H1 (cell line): ENCODE results near the gene UBE2M. TPM values are rescaled to one million over a fixed set of nuclear protein-coding genes. Genes with fewer than 3 reads are reported as not detected.
"Not testable (repeated sequence)": the region's sequence is repeated elsewhere in the genome, so short reads cannot be mapped to it uniquely, and the experiment has no call there.

Experiments used
- CTCF ChIA-PET: fragments of 300-600 bp; sonication (Branson Sonifier 250); formaldehyde crosslinking; loops from one replicate; lab custom pipeline; 2021; ENCODE audit not compliant: partially characterized antibody; lab: Charles Lee
- POLR2A ChIA-PET: fragments of 300-600 bp; sonication (Branson Sonifier 250); formaldehyde crosslinking; loops from one replicate; lab custom pipeline; 2021; ENCODE audit warnings: inconsistent platforms; ENCODE audit not compliant: partially characterized antibody; lab: Charles Lee
- DNase-seq, 2 experiments: peaks; one replicate each; pipeline versions ENCODE4 v3.0.0 to v3.0.0-alpha.2; 2010 to 2022; ENCODE audit warnings: low spot score in 2 of 2, low read depth in 1 of 2, mixed read lengths in 1 of 2
- FAIRE-seq: peaks from 2 replicates; lab custom pipeline; 2011; peaks lifted over from hg19 to GRCh38; lab: Jason Lieb, UNC
- H2AFZ ChIP-seq: 2 replicates; pipeline ENCODE4 v1.8.1; 2012; ENCODE audit warnings: low read length, inconsistent platforms
- H2AK5ac ChIP-seq: 2 replicates; pipeline ENCODE4 v1.6.1; 2013; ENCODE audit warnings: low read depth, low read length
- H2BK120ac ChIP-seq: replicated peaks from 2 replicates; pipeline ENCODE3; 2013; ENCODE audit warnings: low read depth, low read length, inconsistent platforms
- H2BK12ac ChIP-seq: 2 replicates; pipeline ENCODE4 v1.6.1; 2013; ENCODE audit warnings: low read depth, low read length
- H2BK15ac ChIP-seq: 2 replicates; pipeline ENCODE4 v1.6.1; 2013; ENCODE audit warnings: low read length
- H2BK20ac ChIP-seq: 2 replicates; pipeline ENCODE4 v1.6.1; 2013; ENCODE audit warnings: low read length
- H2BK5ac ChIP-seq: 2 replicates; pipeline ENCODE4 v1.6.1; 2013; ENCODE audit warnings: low read depth, low read length
- H3K14ac ChIP-seq: 2 replicates; pipeline ENCODE4 v1.6.1; 2013; ENCODE audit warnings: inconsistent platforms; ENCODE audit not compliant: insufficient read length
- H3K18ac ChIP-seq: 2 replicates; pipeline ENCODE4 v1.6.1; 2013; ENCODE audit warnings: low read length; ENCODE audit errors: extremely low read depth
- H3K23ac ChIP-seq: 2 replicates; pipeline ENCODE4 v1.6.1; 2013; ENCODE audit warnings: inconsistent platforms; ENCODE audit not compliant: insufficient read length
- H3K23me2 ChIP-seq: 2 replicates; pipeline ENCODE4 v1.6.1; 2013; ENCODE audit warnings: low read depth, low read length
- H3K27ac ChIP-seq: 2 replicates; pipeline ENCODE4 v1.6.1; 2011; ENCODE audit warnings: low read depth, low read length, inconsistent platforms
- H3K27me3 ChIP-seq, 4 experiments: replicated peaks in 1 of 4; 1 replicate in 1 of 4; 2 replicates in 3 of 4; pipeline versions ENCODE4 v1.6.1 to v1.8.1; 2011 to 2013; ENCODE audit warnings: low read length in 3 of 4, mild to moderate bottlenecking in 3 of 4, inconsistent platforms in 2 of 4, mixed read lengths in 2 of 4, moderate library complexity in 1 of 4; ENCODE audit not compliant: control insufficient read depth in 3 of 4, insufficient read depth in 3 of 4; ENCODE audit errors: extremely low read depth in 1 of 4
- H3K36me3 ChIP-seq, 4 experiments: 2 replicates each; pipeline versions ENCODE4 v1.6.1 to v1.8.1; 2011 to 2013; ENCODE audit warnings: mild to moderate bottlenecking in 4 of 4, low read length in 3 of 4, moderate library complexity in 2 of 4, control low read depth in 1 of 4, inconsistent platforms in 1 of 4; ENCODE audit not compliant: insufficient read depth in 4 of 4, control insufficient read depth in 2 of 4
- H3K4ac ChIP-seq: replicated peaks from 2 replicates; pipeline ENCODE3; 2013; ENCODE audit warnings: low read length, low read depth, mixed read lengths, inconsistent platforms; ENCODE audit not compliant: insufficient read length
- H3K4me1 ChIP-seq, 4 experiments: replicated peaks in 1 of 4; 1 replicate in 1 of 4; 2 replicates in 3 of 4; pipeline versions ENCODE4 v1.6.1 to v1.8.1; 2011 to 2013; ENCODE audit warnings: low read length in 3 of 4, inconsistent platforms in 2 of 4, mixed read lengths in 1 of 4; ENCODE audit not compliant: insufficient read depth in 4 of 4, control insufficient read depth in 3 of 4
- H3K4me2 ChIP-seq, 2 experiments: 2 replicates each; pipeline versions ENCODE4 v1.6.1 to v1.8.1; 2011 to 2013; ENCODE audit warnings: low read depth in 2 of 2, low read length in 2 of 2, control low read depth in 1 of 2, inconsistent platforms in 1 of 2, mild to moderate bottlenecking in 1 of 2; ENCODE audit not compliant: insufficient read depth in 1 of 2
- H3K4me3 ChIP-seq, 4 experiments: fragments of 200-600, 300-600 bp in 1 of 4; sonication (generic), shearing (Covaris generic), sonication (Bioruptor Twin) in 1 of 4; 2 replicates each; pipeline versions ENCODE4 v1.5.1 to v1.8.1; 2011 to 2016; ENCODE audit warnings: low read length in 4 of 4, low read depth in 3 of 4, control low read depth in 2 of 4, inconsistent platforms in 2 of 4, mild to moderate bottlenecking in 2 of 4, mixed read lengths in 1 of 4, moderate library complexity in 1 of 4; ENCODE audit not compliant: insufficient read depth in 2 of 4; ENCODE audit errors: extremely low read depth in 1 of 4
- H3K56ac ChIP-seq: replicated peaks from 2 replicates; pipeline ENCODE3; 2013; ENCODE audit warnings: low read depth, mild to moderate bottlenecking, mixed read lengths, low read length, inconsistent platforms; ENCODE audit not compliant: insufficient read length
- H3K79me1 ChIP-seq: 2 replicates; pipeline ENCODE4 v1.6.1; 2013; ENCODE audit warnings: low read depth, low read length, control low read depth
- H3K79me2 ChIP-seq, 2 experiments: 2 replicates each; pipeline versions ENCODE4 v1.6.1 to v1.8.1; 2012 to 2013; ENCODE audit warnings: low read length in 2 of 2, mild to moderate bottlenecking in 2 of 2, inconsistent platforms in 1 of 2; ENCODE audit not compliant: insufficient read depth in 2 of 2, control insufficient read depth in 1 of 2
- H3K9ac ChIP-seq, 4 experiments: replicated peaks in 1 of 4; 1 replicate in 1 of 4; 2 replicates in 3 of 4; pipeline versions ENCODE4 v1.6.1 to v1.8.1; 2011 to 2013; ENCODE audit warnings: low read depth in 3 of 4, low read length in 3 of 4, control low read depth in 2 of 4, mild to moderate bottlenecking in 2 of 4, moderate library complexity in 2 of 4, inconsistent platforms in 1 of 4; ENCODE audit errors: extremely low read depth in 1 of 4
- H3K9me3 ChIP-seq, 2 experiments: 2 replicates each; pipeline versions ENCODE4 v1.6.1 to v1.8.1; 2012 to 2013; ENCODE audit warnings: mild to moderate bottlenecking in 2 of 2, moderate library complexity in 2 of 2, control low read depth in 1 of 2, inconsistent platforms in 1 of 2, low read depth in 1 of 2, low read length in 1 of 2, mixed read lengths in 1 of 2; ENCODE audit not compliant: insufficient read depth in 2 of 2
- H4K20me1 ChIP-seq, 2 experiments: replicated peaks in 1 of 2; 2 replicates each; pipeline versions ENCODE3 to v1.8.1; 2011 to 2013; ENCODE audit warnings: inconsistent platforms in 2 of 2, low read length in 2 of 2, mild to moderate bottlenecking in 1 of 2; ENCODE audit not compliant: insufficient read depth in 2 of 2, control insufficient read depth in 1 of 2
- H4K5ac ChIP-seq: 2 replicates; pipeline ENCODE4 v1.6.1; 2013; ENCODE audit warnings: low read length, low read depth, mixed read lengths, inconsistent platforms; ENCODE audit not compliant: insufficient read length
- H4K8ac ChIP-seq: 2 replicates; pipeline ENCODE4 v1.8.0; 2013; ENCODE audit warnings: mild to moderate bottlenecking, moderate library complexity, low read length, inconsistent platforms; ENCODE audit not compliant: insufficient read depth; ENCODE audit errors: extremely low read depth
- H4K91ac ChIP-seq: replicated peaks from 2 replicates; pipeline ENCODE3; 2013; ENCODE audit warnings: low read length, mixed read lengths, inconsistent platforms; ENCODE audit not compliant: insufficient read length
- EP300 ChIP-seq, 2 experiments: IDR thresholded peaks; 1 replicate in 1 of 2; 2 replicates in 1 of 2; pipeline ENCODE4 v1.6.1; 2011 to 2012; ENCODE audit warnings: low read depth in 2 of 2, low read length in 2 of 2, mild to moderate bottlenecking in 2 of 2, borderline replicate concordance in 1 of 2, inconsistent platforms in 1 of 2, moderate library complexity in 1 of 2
- FOSL1 ChIP-seq: IDR thresholded peaks from 2 replicates; pipeline ENCODE4 v1.6.1; 2011; ENCODE audit warnings: mild to moderate bottlenecking, low read depth, low read length, moderate library complexity; ENCODE audit not compliant: insufficient read depth
- TAF7 ChIP-seq: optimal IDR thresholded peaks from 2 replicates; pipeline ENCODE3; 2011; ENCODE audit warnings: low read depth, mild to moderate bottlenecking, inconsistent platforms, low read length, moderate library complexity, borderline replicate concordance
- TBP ChIP-seq: IDR thresholded peaks from 2 replicates; pipeline ENCODE4 v1.6.1; 2011; ENCODE audit warnings: low read depth, low read length, improper control_type of control experiment
- WGBS, 2 experiments: shearing (Covaris generic) in 1 of 2; methylation state at CpG; one replicate each; pipeline versions ENCODE4 v1.1.6 to v1.1.7; 2013 to 2015; ENCODE audit warnings: low lambda C conversion rate in 2 of 2, mixed read lengths in 2 of 2, inconsistent platforms in 1 of 2, low coverage in 1 of 2, missing lambda C conversion rate in 1 of 2; ENCODE audit not compliant: insufficient replicate concordance in 2 of 2, insufficient coverage in 1 of 2, insufficient read length in 1 of 2; ENCODE audit errors: extremely low coverage in 1 of 2, missing lambda C conversion rate in 1 of 2; 5-methylcytosine and 5-hydroxymethylcytosine counted together
- polyA plus RNA-seq, 7 experiments: library from polyadenylated mRNA; depleted of rRNA in 3 of 7; stranded (reverse) in 5 of 7; unstranded in 2 of 7; fragments of >200 nt in 5 of 7; fragments of 200-250 nt in 2 of 7; gene quantifications; 1 replicate in 5 of 7; 2 replicates in 1 of 7; 4 replicates in 1 of 7; pipeline versions ENCODE4 v1.2.1 to v1.2.3, GENCODE V29; 2011 to 2013; ENCODE audit warnings: missing spikeins in 2 of 7, mixed read lengths in 2 of 7
- total RNA-seq: library from RNA; stranded (reverse); fragmentation: NEBNext Ultra II Directional; extraction: Animal tissue kit (Norgen Biotek cat#: 25700); gene quantifications from 2 replicates; pipeline ENCODE4 v1.2.1, GENCODE V29; 2021

Gene UBE2M
- total and polyA plus RNA-seq, 2 of the 8 experiments (the other 6 are each of a cell fraction or from before 2014, with no cell fraction given), result 93.8 to 114 TPM

DNA sequence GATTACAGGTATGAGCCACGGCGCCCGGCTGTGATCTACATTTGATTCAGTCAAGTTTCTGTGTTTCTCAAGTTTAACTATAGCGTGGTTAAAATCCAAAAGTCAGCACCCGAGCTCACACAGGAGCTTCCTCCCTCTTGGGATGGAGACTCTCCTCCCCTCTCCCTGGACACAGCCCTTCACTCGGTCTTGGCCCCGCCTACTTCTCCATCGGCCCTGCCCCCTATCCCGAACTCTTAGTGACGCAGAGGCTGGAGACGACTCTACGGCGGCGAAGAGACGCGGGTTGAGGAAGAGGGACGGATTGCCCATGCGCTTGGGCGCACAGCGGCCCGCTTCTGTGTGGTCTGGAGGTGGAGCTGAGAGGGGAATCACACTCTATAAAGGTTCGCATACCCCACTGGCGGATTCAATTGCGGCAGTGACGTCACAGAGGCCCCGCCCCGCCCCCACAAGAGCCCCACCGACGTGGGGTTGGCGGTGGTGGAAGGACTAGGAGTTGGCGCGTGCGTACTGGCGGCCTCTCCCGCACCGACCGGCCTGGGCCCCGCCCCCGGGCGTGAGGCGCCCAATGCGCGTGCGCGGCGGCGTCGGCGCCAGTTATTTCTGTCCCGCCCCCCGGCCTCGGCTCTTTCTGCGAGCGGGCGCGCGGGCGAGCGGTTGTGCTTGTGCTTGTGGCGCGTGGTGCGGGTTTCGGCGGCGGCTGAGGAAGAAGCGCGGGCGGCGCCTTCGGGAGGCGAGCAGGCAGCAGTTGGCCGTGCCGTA is 14.4 kb downstream of the UBE2M start, which contains the start of gene TRIM28 (continued):
- TF ChIP-seq EP300 (IDR thresholded peaks at IDR 0.05; ENCODE audit: borderline replicate concordance in 1 of 2, low read depth in 2 of 2, low read length in 2 of 2), result 0 out of 3 replicates have a peak, but pooled peaks of 1 of the 2 experiments have one; percentile 1
- peak; percentile 94 for TF ChIP-seq TBP
- TF ChIP-seq FOSL1, result no peak
- TF ChIP-seq TAF7, result peak; percentile 98

GRCh38 chr19:58542641-58543372 is 15.6 kb downstream of the UBE2M start:
- not testable (repeated sequence) for H3K27ac ChIP-seq, H3K9me3 ChIP-seq, H2BK20ac ChIP-seq, H3K23ac ChIP-seq, H2AFZ ChIP-seq, H4K8ac ChIP-seq, H3K18ac ChIP-seq, FAIRE-seq, H3K79me1 ChIP-seq, H3K9ac ChIP-seq, H4K91ac ChIP-seq, DNase-seq, H3K56ac ChIP-seq, H2BK12ac ChIP-seq, H4K5ac ChIP-seq, H3K4ac ChIP-seq, H3K14ac ChIP-seq, H2BK15ac ChIP-seq, H2BK120ac ChIP-seq, H2AK5ac ChIP-seq, H2BK5ac ChIP-seq
- CTCF ChIA-PET, result interaction anchor here (1.3 to 3.6 kb wide), 3 partner anchors 24 to 38 kb away, joined by 3 to 21 read pairs (median 7); partner anchors contain the start of gene ZBTB45
- H3K23me2 ChIP-seq, result peaks cover 16% of the 10 kb centered on the region
- WGBS, 2 experiments, result 78% methylated on average over 18 of the region's 18 CpGs; no CpG with 5 or more reads in 1 of the 2 experiments
- peaks cover 28 to 32% of the 10 kb centered on the region in 2 experiments for H3K79me2 ChIP-seq
- peaks cover 0 to 24% (median 10%) of the 10 kb centered on the region in 4 experiments; a peak in 5 of 7 replicates for H3K27me3 ChIP-seq
- peaks cover 9 to 27% (median 18%) of the 10 kb centered on the region in 4 experiments for H3K36me3 ChIP-seq
- peaks cover 28 to 29% of the 10 kb centered on the region in 2 experiments for H4K20me1 ChIP-seq
- H3K4me2 ChIP-seq, result peak overlapping the region; percentile 55 to 90; a peak in 3 of 4 replicates
- H3K4me3 ChIP-seq, result peak overlapping the region in 1 of 4 experiments; percentile 100; a peak in 3 of 8 replicates
- H3K4me1 ChIP-seq, result peaks cover 3 to 13% (median 6%) of the 10 kb centered on the region in 4 experiments; a peak in 6 of 7 replicates
- POLR2A ChIA-PET, result interaction anchor here (0.9 to 13.8 kb wide), 7 partner anchors 10 to 258 kb away, joined by 3 to 650 read pairs (median 32); partner anchors contain the start of genes CHMP2A, MZF1, SLC27A5 and UBE2M
